Lower lobe of right lung (tissue), 2 donors: Measurements from ENCODE around the gene SEMG2. TPM values are rescaled to one million over a fixed set of nuclear protein-coding genes. Genes with fewer than 3 reads are reported as not detected.

Experiments used
- ATAC-seq, 2 donors: fragments of 200-7000 bp; cut with Tn5 transposase; one replicate each; pipeline ENCODE4 v1.9.1; 2020 to 2022; ENCODE audit warnings: mild to moderate bottlenecking in 2 of 2, moderate library complexity in 2 of 2
- DNase-seq: peaks from one replicate; pipeline ENCODE4 v3.0.0-alpha.2; 2020
- H3K27ac ChIP-seq: fragments of 200-600 bp; one replicate; pipeline ENCODE4 v1.8.0; 2022
- H3K27me3 ChIP-seq: fragments of 200-600 bp; one replicate; pipeline ENCODE4 v1.8.0; 2022; ENCODE audit warnings: low read depth
- H3K36me3 ChIP-seq: fragments of 200-600 bp; one replicate; pipeline ENCODE4 v1.8.0; 2022; ENCODE audit warnings: mild to moderate bottlenecking
- H3K4me1 ChIP-seq: fragments of 200-600 bp; one replicate; pipeline ENCODE4 v1.8.0; 2022
- H3K4me3 ChIP-seq: fragments of 200-600 bp; one replicate; pipeline ENCODE4 v1.8.0; 2022; ENCODE audit warnings: mild to moderate bottlenecking
- H3K9me3 ChIP-seq: fragments of 200-600 bp; one replicate; pipeline ENCODE4 v1.8.0; 2022
- CTCF ChIP-seq: fragments of 200-600 bp; IDR thresholded peaks from one replicate; pipeline ENCODE4 v1.8.0; 2022; ENCODE audit warnings: antibody characterized with exemption, mild to moderate bottlenecking
- intact Hi-C: fragments of 100-400 bp; cut with DNase I; formaldehyde crosslinking; loops from one replicate; pipeline ENCODE4 v1.11.0; 2022
- long read RNA-seq: library from polyadenylated mRNA; unstranded; transcript quantifications from one replicate; pipeline ENCODE4 v2.0.0, GENCODE V29; 2021
- total RNA-seq: library from RNA; stranded (reverse); fragmentation: NEBNext Ultra II Directional; extraction: Animal tissue kit (Norgen Biotek cat#: 25700); gene quantifications from one replicate; pipeline ENCODE4 v1.2.1, GENCODE V29; 2021
- donor health status: DM: no; HTN: yes; CAD: no; lungs with severe emphysema.

SEMG2 gene
- not detected for total RNA-seq
- long read RNA-seq = 0 reads

GRCh38 chr20:45221076-45221475, at the start of gene SEMG2:
Gene SEMG2 (plus strand): TSS chr20:45221373. CDS start chr20:45221390, 17 bp downstream.
- intact Hi-C loops = no loop called here
- Histone ChIP-seq H3K4me1 (no peaks in the 10 kb centered on the region), H3K27me3 (peaks cover 5% of the 10 kb centered on the region), H3K4me3 (no peak within 1 kb of the TSS), H3K27ac (no peak within 1 kb of the TSS), H3K36me3 (no peaks in the 10 kb centered on the region), H3K9me3 (no peaks in the 10 kb centered on the region)
- DNase-seq (no peak), ATAC-seq (no peak)
- no peak for TF ChIP-seq CTCF

GRCh38 chr20:45173522-45173921, 47.7 kb upstream of the SEMG2 start:
- no peaks in the 10 kb centered on the region for H3K4me1 ChIP-seq
- H3K27ac ChIP-seq = no peak overlapping the region
- peaks cover 16% of the 10 kb centered on the region for H3K27me3 ChIP-seq
- no peak for TF ChIP-seq CTCF
- intact Hi-C loops = no loop called here
- peaks cover 6% of the 10 kb centered on the region for H3K9me3 ChIP-seq
- no peaks in the 10 kb centered on the region for H3K36me3 ChIP-seq
- DNase-seq (no peak), ATAC-seq (no peak)
- no peak overlapping the region for H3K4me3 ChIP-seq

GRCh38 chr20:45174434-45175364, 46.5 kb upstream of the SEMG2 start, which contains the start of gene PI3:
Gene PI3 (plus strand): TSS chr20:45174902. CDS start chr20:45174923, 21 bp downstream.
- H3K4me1 ChIP-seq = no peaks in the 10 kb centered on the region
- intact Hi-C loops = no loop called here
- H3K36me3 ChIP-seq = no peaks in the 10 kb centered on the region
- H3K27me3 ChIP-seq = peaks cover 16% of the 10 kb centered on the region
- no peak within 1 kb of the TSS for H3K27ac ChIP-seq
- peak; percentile 76 for DNase-seq
- ATAC-seq = peak; percentile 35 to 67
- H3K9me3 ChIP-seq = no peaks in the 10 kb centered on the region
- no peak for TF ChIP-seq CTCF
- no peak within 1 kb of the TSS for H3K4me3 ChIP-seq

- DNase-seq = no peak
- H3K4me3 ChIP-seq = no peak overlapping the region
- intact Hi-C loops = no loop called here
- H3K27ac ChIP-seq = no peak overlapping the region
- no peak for ATAC-seq
- H3K9me3 ChIP-seq = no peaks in the 10 kb centered on the region
- no peak for TF ChIP-seq CTCF
- no peaks in the 10 kb centered on the region for H3K4me1 ChIP-seq
- peaks cover 16% of the 10 kb centered on the region for H3K27me3 ChIP-seq
- no peaks in the 10 kb centered on the region for H3K36me3 ChIP-seq
Measured at GRCh38 chr20:45176526-45177267, 44.5 kb upstream of the SEMG2 start.

GRCh38 chr20:45179166-45179565, 42.0 kb upstream of the SEMG2 start:
- no peak overlapping the region for H3K27ac ChIP-seq
- no peaks in the 10 kb centered on the region for H3K27me3 ChIP-seq
- no peak for DNase-seq

More at GRCh38 chr20:45179166-45179565, 42.0 kb upstream of the SEMG2 start:
- ATAC-seq = no peak
- intact Hi-C loops = no loop called here
- TF ChIP-seq CTCF = no peak
- Histone ChIP-seq H3K4me3 (no peak overlapping the region), H3K36me3 (no peaks in the 10 kb centered on the region), H3K9me3 (no peaks in the 10 kb centered on the region), H3K4me1 (no peaks in the 10 kb centered on the region)
